ENCODE measurements around the gene ADORA2A.

ADORA2A gene

DNA sequence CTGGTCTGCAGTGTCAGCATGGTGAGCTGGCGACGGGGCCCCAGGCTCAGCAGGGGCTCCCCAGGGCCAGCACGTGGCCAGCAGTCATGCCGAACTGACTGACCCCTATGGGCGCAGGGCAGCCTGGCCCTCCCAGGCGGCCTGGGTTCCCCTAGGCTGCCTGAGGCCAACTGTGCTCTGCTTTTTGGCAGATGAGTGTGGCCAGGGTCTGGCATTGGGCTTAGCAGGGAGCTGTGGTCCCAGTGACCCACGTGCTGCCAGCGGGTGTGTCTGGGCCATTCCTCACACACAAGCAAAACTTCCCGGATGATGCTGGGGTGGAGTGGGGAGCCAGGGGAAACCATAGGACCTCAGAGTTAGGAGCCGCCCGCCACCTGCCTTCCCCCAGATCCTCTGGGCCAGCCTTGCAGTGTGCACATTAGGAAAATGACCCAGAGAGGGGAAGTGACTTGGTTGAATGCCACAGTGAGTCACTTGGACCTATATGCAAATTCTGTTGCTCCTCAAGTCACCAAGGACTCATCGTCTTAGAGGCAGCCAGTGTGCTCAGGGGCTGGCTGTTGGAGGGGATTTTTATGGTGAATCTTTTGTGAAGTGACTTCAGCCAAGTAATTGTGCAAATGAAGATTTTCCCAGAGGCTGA lies 6.5 kb downstream of the ADORA2A start:
- DNase-seq = no peak

DNA sequence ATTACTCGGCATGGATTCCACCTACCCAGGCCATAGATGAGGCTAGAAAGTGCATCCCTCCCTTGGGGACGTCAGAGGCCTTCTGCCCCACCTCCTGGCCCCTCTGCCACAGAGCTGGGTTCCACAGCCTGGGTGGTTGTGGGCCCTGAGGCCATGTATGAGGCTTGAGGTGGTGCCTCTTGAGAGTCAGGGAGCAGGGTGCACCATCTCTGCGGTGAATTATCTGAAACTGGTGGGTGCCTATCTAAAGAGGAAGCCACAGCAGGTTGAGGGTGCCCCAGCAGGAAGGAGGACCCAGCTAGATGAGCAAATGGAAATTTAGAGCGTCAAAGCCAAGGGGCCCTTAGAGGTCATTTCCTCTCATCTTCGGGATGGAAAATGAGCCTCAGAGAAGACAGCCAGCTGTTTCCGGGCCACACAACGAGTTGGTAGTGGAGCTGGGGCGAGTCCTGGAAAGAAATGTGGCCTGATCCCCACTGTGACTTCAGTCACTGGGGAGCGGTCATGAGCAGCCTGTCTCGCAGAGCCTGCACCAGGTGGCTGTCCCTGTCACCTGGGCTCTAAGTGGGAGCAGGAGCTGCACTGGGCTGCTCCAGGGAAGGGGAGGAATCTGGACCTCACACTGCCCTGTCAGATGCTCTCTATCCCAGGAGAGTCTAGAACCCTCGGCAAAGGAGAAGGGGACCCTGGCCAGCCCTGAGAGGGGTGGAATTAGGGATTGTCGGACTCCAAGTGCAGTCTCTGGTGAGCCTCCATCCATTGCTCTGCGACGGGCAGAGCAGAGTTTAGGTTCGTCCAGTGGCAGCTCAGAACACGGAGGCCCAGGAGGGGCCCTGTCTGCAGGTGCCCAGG lies 7.3 kb downstream of the ADORA2A start:
- DNase-seq = peak; percentile 88

DNA sequence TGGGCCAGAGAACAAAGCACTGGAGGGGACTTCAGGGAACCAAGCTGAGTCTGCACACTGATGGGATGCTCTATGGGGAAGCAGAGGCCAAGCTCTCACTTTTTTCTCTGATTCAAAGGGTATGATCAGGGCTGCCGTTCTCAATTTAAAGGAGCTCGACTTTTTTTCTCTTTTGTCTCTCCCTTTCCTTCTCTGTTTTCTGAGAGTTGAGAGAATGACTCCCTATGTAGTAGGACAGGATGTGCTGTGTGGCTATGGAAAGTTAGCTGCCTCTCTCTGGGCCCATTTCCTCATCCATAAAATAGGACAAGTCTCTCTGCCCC lies 7.9 kb downstream of the ADORA2A start:
- no peak for DNase-seq

DNA sequence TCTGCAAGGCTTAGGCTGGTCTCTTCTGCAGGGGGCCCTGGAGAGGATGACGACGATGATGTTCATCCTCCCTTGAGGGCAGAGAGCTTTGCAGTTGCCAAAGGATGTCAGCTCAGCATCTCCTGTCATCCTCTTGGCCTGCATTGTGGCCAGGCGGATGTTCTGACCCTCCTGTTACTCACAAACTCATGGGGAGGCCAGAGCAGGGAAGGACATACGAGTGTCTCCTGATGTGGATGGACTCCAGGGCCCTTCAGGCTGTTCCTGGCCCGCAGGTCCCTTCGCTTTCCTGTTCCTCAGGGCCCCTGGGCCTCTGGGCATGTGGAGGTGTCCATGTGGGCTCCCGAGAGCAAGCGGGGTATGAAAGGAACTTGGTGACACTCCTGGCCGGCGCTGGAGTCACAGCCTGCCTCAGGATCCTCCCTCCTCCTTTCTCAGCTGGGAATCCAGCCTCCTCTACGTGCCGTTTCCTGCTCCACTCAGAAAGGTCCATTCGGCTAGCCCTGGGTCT lies 8.5 kb downstream of the ADORA2A start:
- no peak for DNase-seq

DNA sequence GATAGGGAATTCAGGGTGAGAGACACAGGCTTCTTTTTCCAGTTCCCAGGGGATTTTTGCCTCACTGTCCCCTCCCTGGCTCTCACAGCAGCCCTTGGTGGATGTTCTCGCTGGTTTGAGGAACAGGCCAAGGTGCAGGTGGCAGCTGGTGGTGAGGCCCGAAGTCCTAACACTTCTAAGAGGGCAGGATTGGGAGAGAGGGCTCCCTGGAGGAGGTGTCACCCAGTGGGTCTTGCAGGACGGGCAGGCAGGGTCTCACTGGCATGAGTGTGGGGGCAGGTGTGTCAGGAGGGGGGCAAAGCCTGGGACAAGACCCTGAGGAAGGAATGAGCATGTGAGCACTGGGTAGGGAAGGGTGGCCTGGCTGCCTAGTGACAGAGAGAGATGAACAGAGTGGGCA lies 9.2 kb downstream of the ADORA2A start:
- DNase-seq = no peak

DNA sequence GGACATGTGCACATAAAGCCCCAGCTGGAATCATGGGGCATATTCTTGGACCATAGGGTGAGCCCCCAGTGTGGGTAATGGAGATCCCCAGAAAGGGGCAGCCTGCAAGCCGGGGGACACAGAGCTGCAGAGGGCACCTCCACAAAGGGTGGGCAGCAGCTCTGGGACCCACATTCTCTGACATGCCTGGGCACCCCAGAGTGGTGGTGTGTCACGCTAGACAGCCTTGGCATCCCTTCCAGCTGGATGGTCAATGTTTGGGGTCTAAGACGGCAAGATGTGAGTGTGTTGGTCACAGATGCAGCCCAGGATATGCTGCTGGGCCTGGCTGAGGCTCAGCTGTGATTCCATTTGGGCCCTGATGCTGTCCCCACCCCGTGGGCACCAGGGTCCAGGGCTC lies 9.7 kb downstream of the ADORA2A start:
- no peak for DNase-seq

DNA sequence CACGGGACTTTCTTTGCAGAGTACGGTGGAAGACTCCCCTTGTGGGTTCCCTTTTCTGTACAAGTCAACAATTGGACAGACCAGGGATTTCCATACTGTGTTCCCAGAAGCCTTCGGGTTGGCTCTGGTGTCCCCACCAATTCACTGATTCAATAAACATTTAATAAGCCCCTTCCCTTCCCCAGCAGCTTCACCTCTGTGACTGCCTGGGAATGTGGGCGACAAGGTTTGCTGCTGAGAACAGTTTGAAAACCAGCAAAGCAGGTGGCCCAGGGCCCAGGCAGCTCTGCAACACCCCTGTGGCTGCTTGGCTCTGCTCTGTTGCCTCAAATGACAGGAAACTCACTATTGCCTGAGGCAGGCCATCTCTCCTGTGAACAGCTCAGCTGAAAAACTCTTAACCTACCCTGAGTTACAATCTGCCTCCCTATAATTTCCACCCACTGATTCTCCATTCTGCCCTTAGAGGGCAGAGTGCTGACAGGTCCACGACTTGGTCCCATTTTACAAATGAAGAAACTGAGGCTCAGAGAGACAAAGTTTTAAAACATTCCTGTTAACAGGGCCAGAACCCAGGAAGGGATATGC lies 10.4 kb downstream of the ADORA2A start:
- no peak for DNase-seq

DNA sequence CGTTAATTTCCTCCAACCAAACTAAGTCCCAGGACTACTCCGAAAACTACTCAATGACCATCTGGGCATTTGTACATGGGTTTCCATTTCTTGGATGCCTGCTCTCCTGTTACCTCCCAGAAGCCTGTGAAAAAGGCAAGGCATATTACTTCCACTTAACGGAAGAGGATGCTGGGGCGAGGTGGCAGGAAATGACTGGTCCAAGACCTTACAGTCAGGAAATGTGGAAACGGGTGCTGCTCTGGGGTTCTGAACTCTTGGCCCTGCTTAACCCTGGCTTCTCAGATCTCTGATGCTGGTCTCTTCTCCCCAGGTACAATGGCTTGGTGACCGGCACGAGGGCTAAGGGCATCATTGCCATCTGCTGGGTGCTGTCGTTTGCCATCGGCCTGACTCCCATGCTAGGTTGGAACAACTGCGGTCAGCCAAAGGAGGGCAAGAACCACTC lies 12.9 kb downstream of the ADORA2A start:
- DNase-seq = no peak

DNA sequence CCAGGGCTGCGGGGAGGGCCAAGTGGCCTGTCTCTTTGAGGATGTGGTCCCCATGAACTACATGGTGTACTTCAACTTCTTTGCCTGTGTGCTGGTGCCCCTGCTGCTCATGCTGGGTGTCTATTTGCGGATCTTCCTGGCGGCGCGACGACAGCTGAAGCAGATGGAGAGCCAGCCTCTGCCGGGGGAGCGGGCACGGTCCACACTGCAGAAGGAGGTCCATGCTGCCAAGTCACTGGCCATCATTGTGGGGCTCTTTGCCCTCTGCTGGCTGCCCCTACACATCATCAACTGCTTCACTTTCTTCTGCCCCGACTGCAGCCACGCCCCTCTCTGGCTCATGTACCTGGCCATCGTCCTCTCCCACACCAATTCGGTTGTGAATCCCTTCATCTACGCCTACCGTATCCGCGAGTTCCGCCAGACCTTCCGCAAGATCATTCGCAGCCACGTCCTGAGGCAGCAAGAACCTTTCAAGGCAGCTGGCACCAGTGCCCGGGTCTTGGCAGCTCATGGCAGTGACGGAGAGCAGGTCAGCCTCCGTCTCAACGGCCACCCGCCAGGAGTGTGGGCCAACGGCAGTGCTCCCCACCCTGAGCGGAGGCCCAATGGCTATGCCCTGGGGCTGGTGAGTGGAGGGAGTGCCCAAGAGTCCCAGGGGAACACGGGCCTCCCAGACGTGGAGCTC lies 13.5 kb downstream of the ADORA2A start:
- DNase-seq = no peak

DNA sequence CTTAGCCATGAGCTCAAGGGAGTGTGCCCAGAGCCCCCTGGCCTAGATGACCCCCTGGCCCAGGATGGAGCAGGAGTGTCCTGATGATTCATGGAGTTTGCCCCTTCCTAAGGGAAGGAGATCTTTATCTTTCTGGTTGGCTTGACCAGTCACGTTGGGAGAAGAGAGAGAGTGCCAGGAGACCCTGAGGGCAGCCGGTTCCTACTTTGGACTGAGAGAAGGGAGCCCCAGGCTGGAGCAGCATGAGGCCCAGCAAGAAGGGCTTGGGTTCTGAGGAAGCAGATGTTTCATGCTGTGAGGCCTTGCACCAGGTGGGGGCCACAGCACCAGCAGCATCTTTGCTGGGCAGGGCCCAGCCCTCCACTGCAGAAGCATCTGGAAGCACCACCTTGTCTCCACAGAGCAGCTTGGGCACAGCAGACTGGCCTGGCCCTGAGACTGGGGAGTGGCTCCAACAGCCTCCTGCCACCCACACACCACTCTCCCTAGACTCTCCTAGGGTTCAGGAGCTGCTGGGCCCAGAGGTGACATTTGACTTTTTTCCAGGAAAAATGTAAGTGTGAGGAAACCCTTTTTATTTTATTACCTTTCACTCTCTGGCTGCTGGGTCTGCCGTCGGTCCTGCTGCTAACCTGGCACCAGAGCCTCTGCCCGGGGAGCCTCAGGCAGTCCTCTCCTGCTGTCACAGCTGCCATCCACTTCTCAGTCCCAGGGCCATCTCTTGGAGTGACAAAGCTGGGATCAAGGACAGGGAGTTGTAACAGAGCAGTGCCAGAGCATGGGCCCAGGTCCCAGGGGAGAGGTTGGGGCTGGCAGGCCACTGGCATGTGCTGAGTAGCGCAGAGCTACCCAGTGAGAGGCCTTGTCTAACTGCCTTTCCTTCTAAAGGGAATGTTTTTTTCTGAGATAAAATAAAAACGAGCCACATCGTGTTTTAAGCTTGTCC lies 14.3 kb downstream of the ADORA2A start:
- no peak for DNase-seq

DNA sequence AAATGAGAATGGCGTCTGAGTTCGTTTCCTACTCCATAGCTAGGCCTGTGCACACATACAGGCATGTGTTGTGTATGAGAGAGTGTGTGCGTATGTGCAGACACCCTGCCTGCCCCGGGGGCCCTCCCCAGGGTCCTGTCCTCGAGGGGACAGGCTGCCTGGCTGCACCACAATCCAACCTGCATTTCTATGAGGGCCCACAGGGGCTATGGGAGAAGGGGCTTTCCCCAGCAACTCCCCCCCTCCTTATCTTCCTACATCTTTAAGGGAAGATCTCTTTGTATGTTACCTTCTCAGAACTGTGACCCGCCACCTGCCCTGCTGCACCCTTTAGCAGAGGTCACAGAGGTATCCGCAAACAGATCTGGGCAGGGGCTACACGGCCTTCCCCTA lies 14.9 kb downstream of the ADORA2A start:
- no peak for DNase-seq

DNA sequence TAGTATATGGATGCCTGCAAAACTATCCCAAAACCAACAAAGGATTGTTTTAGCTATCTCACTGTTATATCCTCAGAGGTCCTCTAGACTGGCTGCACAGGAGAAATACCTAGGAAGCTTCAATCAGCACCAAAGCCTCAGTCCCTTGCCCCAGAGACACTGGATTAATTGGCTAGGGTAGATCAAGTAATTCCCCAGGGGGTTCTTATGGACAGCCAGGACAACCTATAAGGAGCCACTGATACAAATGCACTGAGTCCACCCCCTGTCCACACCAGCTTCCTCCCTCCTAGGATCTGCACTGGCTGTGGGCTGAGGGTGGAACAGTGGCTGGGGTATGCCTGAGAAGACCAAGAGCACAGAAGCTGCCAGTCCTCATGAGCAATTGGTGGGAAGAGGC lies 16.3 kb downstream of the ADORA2A start:
- DNase-seq = no peak

DNA sequence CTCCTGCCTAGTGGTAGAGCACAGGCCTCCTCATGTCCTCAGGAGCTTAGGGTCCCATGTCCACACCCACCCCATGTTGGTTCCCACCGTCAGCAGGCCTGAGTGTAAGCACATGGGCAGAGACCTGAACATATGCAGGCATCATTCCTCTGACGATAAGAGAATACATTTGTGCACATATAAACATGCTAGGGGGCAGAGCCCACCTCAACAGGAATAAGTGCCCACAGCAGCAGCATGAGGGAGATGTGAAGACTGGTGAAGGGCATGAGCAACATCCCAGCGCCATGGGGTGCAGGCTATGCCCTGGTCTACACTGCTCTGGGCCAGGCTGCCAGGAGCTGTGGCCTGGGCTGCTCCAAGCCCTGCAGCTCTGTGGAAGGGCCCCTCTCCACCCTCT lies 16.9 kb downstream of the ADORA2A start:
- no peak for DNase-seq

DNA sequence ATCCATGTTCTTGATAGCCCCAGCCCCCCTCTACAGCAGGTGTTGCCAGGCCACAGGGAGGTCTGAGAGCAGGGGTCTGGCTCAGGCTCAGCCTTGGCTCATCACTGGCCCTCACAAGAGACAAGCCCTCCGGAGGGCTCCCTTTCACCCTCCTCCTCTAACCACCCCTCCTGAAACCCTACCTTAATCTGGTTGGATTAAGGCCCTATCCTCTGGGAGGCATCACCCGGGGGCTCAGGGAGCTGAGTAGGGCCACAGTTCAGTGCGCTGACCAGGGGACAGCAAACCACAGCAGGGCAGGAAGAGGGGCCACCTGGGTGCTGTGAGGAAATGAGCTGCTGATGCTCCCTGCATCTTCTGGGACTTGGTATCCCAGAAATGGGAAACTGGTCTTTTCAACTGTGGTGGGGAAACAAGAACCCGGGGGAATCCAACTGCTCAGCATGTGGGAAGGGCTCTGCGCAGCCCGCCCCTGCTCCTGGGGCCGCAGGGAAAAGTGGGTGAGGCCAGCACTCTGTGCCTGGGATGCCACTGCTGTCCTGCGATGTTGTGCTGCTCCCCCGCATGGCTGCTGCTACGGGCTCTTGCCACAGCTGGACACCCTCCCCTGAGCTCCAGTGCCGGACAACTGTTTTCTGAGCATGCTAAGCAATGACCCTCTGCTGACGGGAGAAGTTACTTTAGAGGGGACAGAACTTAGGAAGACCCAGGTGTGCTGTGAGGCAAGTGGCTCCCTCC lies 17.5 kb downstream of the ADORA2A start:
- DNase-seq = no peak

DNA sequence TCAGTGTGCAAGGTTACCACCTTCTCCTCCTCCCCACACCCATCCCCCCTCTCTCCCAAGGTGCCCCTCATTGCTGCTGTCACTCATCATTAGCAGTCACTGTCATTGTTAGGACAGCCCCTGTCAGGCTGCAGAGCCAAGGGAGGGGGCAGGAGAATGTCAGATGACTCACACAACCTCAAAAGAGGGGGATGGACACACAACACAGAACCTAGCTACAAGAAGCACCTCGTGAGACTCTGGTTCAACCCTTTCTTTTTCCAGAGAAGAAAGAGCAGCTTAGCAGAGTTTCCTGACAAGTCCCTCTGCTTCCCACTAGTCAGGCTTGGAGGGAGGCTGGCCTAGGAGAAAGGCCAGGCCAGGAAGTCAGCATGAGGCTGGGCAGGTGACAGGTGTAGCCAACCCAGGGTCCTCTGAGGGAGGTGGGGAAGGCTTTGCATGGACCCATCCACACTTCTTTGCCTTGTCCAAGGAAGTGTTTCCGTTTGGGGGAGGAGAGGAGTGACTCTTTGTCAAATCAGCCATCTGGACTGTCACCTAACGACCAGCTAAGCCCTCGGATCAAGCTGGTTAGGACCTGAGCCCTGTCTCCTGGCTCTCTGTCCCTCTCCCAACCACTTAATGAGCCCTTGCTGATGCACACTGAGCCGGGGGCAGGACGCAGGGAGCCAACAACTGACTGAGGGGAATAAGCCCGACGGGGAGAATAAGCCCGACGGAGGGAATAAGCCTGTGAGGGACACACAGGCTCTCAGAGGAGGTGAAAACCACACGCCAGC lies 18.3 kb downstream of the ADORA2A start:
- DNase-seq = peak; percentile 67

DNA sequence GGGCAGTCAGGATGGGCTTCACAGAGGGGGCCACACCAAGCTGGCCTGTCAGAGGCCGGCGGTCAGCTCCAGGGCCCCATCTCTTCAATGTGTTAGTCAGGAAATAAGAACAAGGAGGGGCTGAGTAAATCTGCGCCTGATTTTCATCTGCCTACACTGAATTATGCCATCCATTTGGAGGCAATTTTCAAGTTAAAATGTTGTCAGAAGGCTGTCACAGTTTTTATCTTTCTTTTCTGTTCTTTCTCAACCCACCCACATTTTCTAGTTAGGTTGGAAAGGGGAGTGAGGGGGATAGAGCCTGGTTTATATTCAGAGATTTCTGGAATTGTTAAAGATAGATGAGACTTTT lies 18.8 kb downstream of the ADORA2A start:
- no peak for DNase-seq

DNA sequence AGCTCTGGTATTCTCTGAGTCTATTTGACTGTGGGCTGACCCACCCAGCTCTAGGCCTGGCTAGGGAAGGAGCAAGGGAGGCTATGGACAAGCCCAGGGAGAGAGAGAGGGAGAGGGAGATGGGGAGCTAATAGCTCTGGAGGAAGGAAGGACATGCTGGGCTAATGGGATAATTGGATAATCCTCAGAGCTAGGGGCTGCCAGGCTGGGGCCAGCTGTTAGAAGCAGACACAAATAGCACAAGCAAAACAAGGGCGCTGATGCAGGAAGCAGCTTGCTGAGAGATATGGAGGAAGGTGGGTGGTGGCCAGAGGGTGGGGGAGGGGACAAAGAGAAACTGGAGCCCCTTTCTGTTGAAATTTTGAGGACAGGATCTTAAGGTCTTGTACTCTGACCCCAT lies 23.2 kb downstream of the ADORA2A start:
- no peak for DNase-seq

DNA sequence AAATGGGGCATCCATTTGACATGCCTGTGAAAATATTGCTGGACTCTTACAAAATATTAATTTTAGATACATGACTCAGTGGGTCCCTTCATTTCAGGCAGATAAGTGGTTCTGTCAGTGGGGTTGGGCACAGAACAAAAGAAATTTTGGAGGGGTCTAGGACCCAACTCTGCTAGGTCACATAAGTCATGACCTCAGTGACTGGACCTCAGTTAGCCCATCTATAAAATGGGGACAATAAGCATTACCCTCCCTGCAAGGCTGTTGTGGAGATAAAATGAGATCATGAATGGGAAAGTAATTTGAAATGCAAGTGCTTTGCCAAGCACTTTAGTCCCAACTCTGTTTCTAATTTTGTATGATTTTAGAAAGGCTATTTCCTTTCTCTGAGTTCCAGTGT lies 23.8 kb downstream of the ADORA2A start:
- no peak for DNase-seq

DNA sequence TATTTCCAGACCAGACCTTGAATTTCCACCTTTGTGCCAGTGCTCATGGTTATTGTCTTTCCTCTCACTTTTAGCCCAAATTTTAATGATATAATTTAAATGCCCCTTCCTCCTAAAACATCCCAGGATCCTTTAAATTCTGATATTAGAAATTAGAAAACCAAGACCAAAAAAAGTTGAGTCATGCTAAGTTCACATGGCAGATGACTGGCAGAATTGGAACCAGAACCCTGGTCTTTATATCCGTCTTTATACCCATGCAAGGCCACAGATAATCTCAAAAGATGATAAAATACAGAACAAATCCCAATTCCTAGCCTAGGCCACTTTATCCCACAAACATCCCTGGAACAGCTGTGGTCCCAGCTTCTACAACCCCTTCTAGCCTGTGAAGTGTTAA lies 26.5 kb downstream of the ADORA2A start:
- no peak for DNase-seq

DNA sequence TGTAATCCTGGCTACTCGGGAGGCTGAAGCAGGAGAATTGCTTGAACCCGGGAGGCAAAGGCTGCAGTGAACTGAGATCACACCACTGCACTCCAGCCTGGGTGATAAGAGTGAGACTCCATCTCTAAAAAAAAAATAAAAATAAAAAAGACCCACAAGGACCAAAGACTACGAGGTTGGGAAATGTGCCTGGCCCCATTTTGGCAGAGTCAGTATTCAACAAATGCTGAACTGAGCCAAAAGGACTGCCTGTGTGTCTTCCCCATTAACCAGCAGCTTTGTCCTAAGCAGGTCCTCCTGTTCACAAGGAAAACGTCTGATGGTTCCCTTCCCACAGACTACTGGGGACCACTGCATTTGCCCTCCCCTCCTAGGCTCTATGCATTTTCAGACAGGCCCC lies 27.6 kb downstream of the ADORA2A start:
- no peak for DNase-seq

All from activated CD8-positive, alpha-beta memory T cell treated with anti-CD3 and anti-CD28 coated beads for 24 hours (primary cell).